B cell (primary cell): ENCODE results near the gene PSMC6. TPM values are rescaled to one million over a fixed set of nuclear protein-coding genes. Genes with fewer than 3 reads are reported as not detected.

Source experiments
- ATAC-seq: fragments of 200-7000 bp; cut with Tn5 transposase; one replicate; pipeline ENCODE4 v1.10.0; 2021; ENCODE audit warnings: low read depth, mild to moderate bottlenecking, moderate number of reproducible peaks, moderate library complexity
- CTCF ChIA-PET: fragments of 350-600 bp; sonication (Branson Sonifier 250); formaldehyde crosslinking; loops from one replicate; lab custom pipeline; 2021; ENCODE audit warnings: antibody characterized with exemption, inconsistent platforms; lab: Charles Lee
- POLR2A ChIA-PET: fragments of 350-600 bp; sonication (Branson Sonifier 250); formaldehyde crosslinking; loops from one replicate; lab custom pipeline; 2021; ENCODE audit warnings: antibody characterized with exemption; lab: Charles Lee
- DNase-seq: peaks from one replicate; pipeline ENCODE4 v3.0.0; 2013
- H2AFZ ChIP-seq: 2 replicates; pipeline ENCODE4 v1.6.1; 2012; ENCODE audit warnings: mild to moderate bottlenecking, low read depth, low read length; ENCODE audit not compliant: insufficient read depth, poor library complexity, severe bottlenecking
- H3K27ac ChIP-seq, 2 donors: 1 replicate in 1 of 2; 2 replicates in 1 of 2; pipeline ENCODE4 v1.5.1; 2012 to 2013; ENCODE audit warnings: low read length in 2 of 2, mild to moderate bottlenecking in 2 of 2, moderate library complexity in 1 of 2
- H3K27me3 ChIP-seq, 4 experiments: fragments of 200-600 bp in 1 of 4; sonication (generic) in 1 of 4; replicated peaks in 1 of 4; 1 replicate in 2 of 4; 2 replicates in 2 of 4; pipeline versions ENCODE4 v1.6.1 to v1.7.0; 2013 to 2016; ENCODE audit warnings: low read length in 3 of 4, mild to moderate bottlenecking in 2 of 4, mixed read lengths in 1 of 4, moderate library complexity in 1 of 4; ENCODE audit not compliant: insufficient read depth in 4 of 4, control insufficient read depth in 3 of 4; ENCODE audit errors: control extremely low read depth in 1 of 4
- H3K36me3 ChIP-seq, 2 experiments: replicated peaks in 1 of 2; 1 replicate in 1 of 2; 2 replicates in 1 of 2; pipeline versions ENCODE4 v1.6.1 to v1.7.1; 2013; ENCODE audit warnings: low read length in 1 of 2; ENCODE audit not compliant: insufficient read depth in 2 of 2, control insufficient read depth in 1 of 2; ENCODE audit errors: control extremely low read depth in 1 of 2, extremely low read depth in 1 of 2
- H3K4me1 ChIP-seq, 2 donors: fragments of 200-600 bp in 1 of 2; sonication (generic) in 1 of 2; 1 replicate in 1 of 2; 2 replicates in 1 of 2; pipeline versions ENCODE4 v1.5.1 to v1.6.1; 2013 to 2017; ENCODE audit warnings: low read length in 2 of 2; ENCODE audit not compliant: control insufficient read depth in 2 of 2, insufficient read depth in 2 of 2
- H3K4me2 ChIP-seq: replicated peaks from 2 replicates; pipeline ENCODE3; 2012; ENCODE audit warnings: mild to moderate bottlenecking, low read depth, low read length; ENCODE audit not compliant: poor library complexity, severe bottlenecking
- H3K4me3 ChIP-seq, 5 experiments: fragments of 200-600 bp in 1 of 5; sonication (generic) in 1 of 5; 1 replicate in 3 of 5; 2 replicates in 2 of 5; pipeline versions ENCODE4 v1.5.1 to v1.7.0; 2011 to 2016; ENCODE audit warnings: low read length in 4 of 5, mild to moderate bottlenecking in 4 of 5, low read depth in 2 of 5, control low read depth in 1 of 5, moderate library complexity in 1 of 5; ENCODE audit not compliant: insufficient read depth in 1 of 5; ENCODE audit errors: control extremely low read depth in 1 of 5, extremely low read depth in 1 of 5
- H3K79me2 ChIP-seq: fragments of 200-600 bp; sonication (generic); one replicate; pipeline ENCODE4 v1.6.0; 2016; ENCODE audit warnings: low read length; ENCODE audit not compliant: control insufficient read depth, insufficient read depth
- H3K9ac ChIP-seq: fragments of 200-600 bp; sonication (generic); 2 replicates; pipeline ENCODE4 v1.6.1; 2017; ENCODE audit warnings: mild to moderate bottlenecking, low read length, moderate library complexity
- H3K9me3 ChIP-seq, 3 donors: one replicate each; pipeline versions ENCODE4 v1.6.1 to v1.7.1; 2013; ENCODE audit warnings: low read length in 2 of 3; ENCODE audit not compliant: control insufficient read depth in 2 of 3, insufficient read depth in 1 of 3; ENCODE audit errors: control extremely low read depth in 1 of 3
- H4K20me1 ChIP-seq: 2 replicates; pipeline ENCODE4 v1.6.0; 2012; ENCODE audit warnings: mild to moderate bottlenecking, low read length; ENCODE audit not compliant: insufficient read depth, control insufficient read depth, poor library complexity, severe bottlenecking
- H3K27ac Mint-ChIP-seq: one replicate; pipeline ENCODE4 v1.8.0; 2021; ENCODE audit warnings: mixed read lengths
- H3K27me3 Mint-ChIP-seq: one replicate; pipeline ENCODE4 v1.8.0; 2021; ENCODE audit warnings: mixed read lengths
- H3K4me1 Mint-ChIP-seq: one replicate; pipeline ENCODE4 v1.8.0; 2021; ENCODE audit warnings: mixed read lengths
- H3K4me3 Mint-ChIP-seq: one replicate; pipeline ENCODE4 v1.8.0; 2021; ENCODE audit warnings: mixed read lengths
- H3K9me3 Mint-ChIP-seq: one replicate; pipeline ENCODE4 v1.8.0; 2022; ENCODE audit warnings: mixed read lengths; ENCODE audit not compliant: insufficient read depth
- EZH2 ChIP-seq: IDR thresholded peaks from 2 replicates; pipeline ENCODE4 v1.6.1; 2012; ENCODE audit warnings: borderline replicate concordance, low read depth, mild to moderate bottlenecking, moderate library complexity, low read length; ENCODE audit not compliant: insufficient read depth, poor library complexity, severe bottlenecking
- WGBS: methylation state at CpG from one replicate; pipeline ENCODE4 v1.1.5; 2013; ENCODE audit warnings: missing lambda C conversion rate; ENCODE audit not compliant: insufficient coverage; 5-methylcytosine and 5-hydroxymethylcytosine counted together
- intact Hi-C: fragments of 100-400 bp; cut with micrococcal nuclease; formaldehyde crosslinking; loops from one replicate; pipeline ENCODE4 v1.10.0; 2022
- polyA plus RNA-seq: library from polyadenylated mRNA; depleted of rRNA; stranded (reverse); fragments of >200 nt; gene quantifications from 2 replicates; pipeline ENCODE4 v1.2.3, GENCODE V29; 2012
- total RNA-seq, 2 donors: library from RNA; stranded (reverse); fragments of 120-200 nt in 1 of 2; gene quantifications; 1 replicate in 1 of 2; 2 replicates in 1 of 2; pipeline versions ENCODE4 v1.2.3 to v1.2.4, GENCODE V29; 2013 to 2022
- TF ChIP-seq, protein P1 (sequence below): fragments of 200-600 bp; IDR thresholded peaks from one replicate; pipeline ENCODE4 v1.8.0; 2022; ENCODE audit warnings: antibody characterized with exemption, mild to moderate bottlenecking

PSMC6 gene
- total and polyA plus RNA-seq, 2 donors (not counting 1 experiment from before 2014, with no cell fraction given): 35.6 to 75.3 TPM

- Histone ChIP-seq H3K9me3 (no peaks in the 10 kb centered on the region), H3K36me3 (peaks cover 7 to 23% of the 10 kb centered on the region in 2 experiments), H3K9ac (no peak overlapping the region), H3K79me2 (no peaks in the 10 kb centered on the region), H4K20me1 (no peaks in the 10 kb centered on the region), H3K4me2 (no peak overlapping the region), H3K4me3 (no peak overlapping the region), H3K27ac (no peak overlapping the region), H3K4me1 (no peaks in the 10 kb centered on the region), H3K27me3 (no peaks in the 10 kb centered on the region), H2AFZ (no peak overlapping the region)
- DNase-seq (no peak), ATAC-seq (no peak)
- no CpG with 5 or more reads among the region's 1 CpG for WGBS
- CTCF ChIA-PET: no interaction called here
- H3K4me1 Mint-ChIP-seq: no peaks in the 10 kb centered on the region
- H3K27me3 Mint-ChIP-seq: no peaks in the 10 kb centered on the region
- H3K27ac Mint-ChIP-seq: no peak overlapping the region
- TF ChIP-seq, protein P1, sequence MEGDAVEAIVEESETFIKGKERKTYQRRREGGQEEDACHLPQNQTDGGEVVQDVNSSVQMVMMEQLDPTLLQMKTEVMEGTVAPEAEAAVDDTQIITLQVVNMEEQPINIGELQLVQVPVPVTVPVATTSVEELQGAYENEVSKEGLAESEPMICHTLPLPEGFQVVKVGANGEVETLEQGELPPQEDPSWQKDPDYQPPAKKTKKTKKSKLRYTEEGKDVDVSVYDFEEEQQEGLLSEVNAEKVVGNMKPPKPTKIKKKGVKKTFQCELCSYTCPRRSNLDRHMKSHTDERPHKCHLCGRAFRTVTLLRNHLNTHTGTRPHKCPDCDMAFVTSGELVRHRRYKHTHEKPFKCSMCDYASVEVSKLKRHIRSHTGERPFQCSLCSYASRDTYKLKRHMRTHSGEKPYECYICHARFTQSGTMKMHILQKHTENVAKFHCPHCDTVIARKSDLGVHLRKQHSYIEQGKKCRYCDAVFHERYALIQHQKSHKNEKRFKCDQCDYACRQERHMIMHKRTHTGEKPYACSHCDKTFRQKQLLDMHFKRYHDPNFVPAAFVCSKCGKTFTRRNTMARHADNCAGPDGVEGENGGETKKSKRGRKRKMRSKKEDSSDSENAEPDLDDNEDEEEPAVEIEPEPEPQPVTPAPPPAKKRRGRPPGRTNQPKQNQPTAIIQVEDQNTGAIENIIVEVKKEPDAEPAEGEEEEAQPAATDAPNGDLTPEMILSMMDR: no peak
- TF ChIP-seq EZH2: no peak
- intact Hi-C loops: no loop called here
- H3K9me3 Mint-ChIP-seq: no peaks in the 10 kb centered on the region
- POLR2A ChIA-PET: no interaction called here
- no peak overlapping the region for H3K4me3 Mint-ChIP-seq
Measured at GRCh38 chr14:52660832-52661231, 46.2 kb upstream of the PSMC6 start.

DNA sequence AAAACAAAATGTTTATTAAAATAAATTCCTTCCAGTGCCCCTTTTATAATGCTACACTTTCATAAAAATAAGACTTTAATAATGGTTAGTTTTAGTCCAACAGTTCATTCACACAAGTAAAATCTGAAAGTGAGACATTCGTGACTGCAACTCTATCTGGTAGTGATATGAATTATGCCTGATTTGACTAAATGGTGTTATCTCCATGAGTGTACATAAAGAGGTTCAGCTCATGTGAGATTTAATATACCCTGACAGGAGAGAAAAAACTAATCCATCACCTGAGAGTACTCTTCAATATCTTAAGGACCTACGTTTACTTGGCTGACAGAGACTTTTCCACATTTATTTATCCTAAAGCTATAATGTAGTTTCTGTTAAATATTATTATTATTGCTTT is 45.7 kb upstream of the PSMC6 start:
- no peaks in the 10 kb centered on the region for H3K9me3 Mint-ChIP-seq
- ATAC-seq: no peak
- no peak overlapping the region for H3K4me3 Mint-ChIP-seq
- intact Hi-C loops: no loop called here
- H3K4me1 Mint-ChIP-seq: no peaks in the 10 kb centered on the region
- no peak overlapping the region for H3K9ac ChIP-seq
- peaks cover 7 to 28% of the 10 kb centered on the region in 2 experiments for H3K36me3 ChIP-seq
- no peak overlapping the region for H3K27ac Mint-ChIP-seq
- H4K20me1 ChIP-seq: no peaks in the 10 kb centered on the region
- no peaks in the 10 kb centered on the region for H3K4me1 ChIP-seq
- POLR2A ChIA-PET: no interaction called here
- no peak overlapping the region for H3K4me3 ChIP-seq
- H3K9me3 ChIP-seq: no peaks in the 10 kb centered on the region
- TF ChIP-seq EZH2: no peak
- TF ChIP-seq, protein P1: no peak
- H3K27me3 Mint-ChIP-seq: no peaks in the 10 kb centered on the region
- no peaks in the 10 kb centered on the region for H3K27me3 ChIP-seq
- no CpG with 5 or more reads among the region's 2 CpGs for WGBS
- CTCF ChIA-PET: no interaction called here
- DNase-seq: no peak
- H2AFZ ChIP-seq: no peak overlapping the region
- H3K27ac ChIP-seq: no peak overlapping the region
- H3K79me2 ChIP-seq: no peaks in the 10 kb centered on the region
- H3K4me2 ChIP-seq: no peak overlapping the region
